Uterus (tissue), 2 donors: Measurements from ENCODE around the gene MBNL1.
"Not testable (repeated sequence)": the region's sequence is repeated elsewhere in the genome, so short reads cannot be mapped to it uniquely, and the experiment has no call there.

Experiments used
- POLR2A ChIP-seq, 2 donors: fragments of 450-650 bp; IDR thresholded peaks; one replicate each; pipeline ENCODE4 v1.6.1; 2016; ENCODE audit warnings: antibody characterized with exemption in 2 of 2, mild to moderate bottlenecking in 1 of 2, moderate library complexity in 1 of 2
- TF ChIP-seq, protein P1 (sequence below), 4 experiments: fragments of 200-600 bp in 2 of 4; fragments of 450-650 bp in 2 of 4; sonication (generic) in 2 of 4; IDR thresholded peaks; one replicate each; pipeline ENCODE4 v1.5.1; 2016 to 2019; ENCODE audit warnings: antibody characterized with exemption in 4 of 4, mild to moderate bottlenecking in 2 of 4, moderate library complexity in 1 of 4

DNA sequence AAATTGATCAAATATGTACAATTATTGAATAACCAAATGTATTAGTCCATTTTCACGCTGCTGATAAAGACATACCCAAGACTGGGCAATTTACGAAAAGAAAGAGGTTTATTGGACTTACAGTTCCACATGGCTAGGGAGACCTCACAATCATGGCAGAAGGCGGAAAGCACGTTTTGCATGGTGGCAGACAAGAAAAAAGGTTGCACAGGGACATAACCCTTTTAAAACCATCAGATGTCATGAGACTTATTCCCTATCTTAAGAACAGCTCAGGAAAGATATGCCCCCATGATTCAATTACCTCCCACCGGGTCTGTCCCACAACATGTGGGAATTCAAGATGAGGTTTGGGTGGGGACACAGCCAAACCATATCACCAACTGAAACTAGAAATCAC is 171.5 kb downstream of the MBNL1 start:
- TF ChIP-seq, protein P1, sequence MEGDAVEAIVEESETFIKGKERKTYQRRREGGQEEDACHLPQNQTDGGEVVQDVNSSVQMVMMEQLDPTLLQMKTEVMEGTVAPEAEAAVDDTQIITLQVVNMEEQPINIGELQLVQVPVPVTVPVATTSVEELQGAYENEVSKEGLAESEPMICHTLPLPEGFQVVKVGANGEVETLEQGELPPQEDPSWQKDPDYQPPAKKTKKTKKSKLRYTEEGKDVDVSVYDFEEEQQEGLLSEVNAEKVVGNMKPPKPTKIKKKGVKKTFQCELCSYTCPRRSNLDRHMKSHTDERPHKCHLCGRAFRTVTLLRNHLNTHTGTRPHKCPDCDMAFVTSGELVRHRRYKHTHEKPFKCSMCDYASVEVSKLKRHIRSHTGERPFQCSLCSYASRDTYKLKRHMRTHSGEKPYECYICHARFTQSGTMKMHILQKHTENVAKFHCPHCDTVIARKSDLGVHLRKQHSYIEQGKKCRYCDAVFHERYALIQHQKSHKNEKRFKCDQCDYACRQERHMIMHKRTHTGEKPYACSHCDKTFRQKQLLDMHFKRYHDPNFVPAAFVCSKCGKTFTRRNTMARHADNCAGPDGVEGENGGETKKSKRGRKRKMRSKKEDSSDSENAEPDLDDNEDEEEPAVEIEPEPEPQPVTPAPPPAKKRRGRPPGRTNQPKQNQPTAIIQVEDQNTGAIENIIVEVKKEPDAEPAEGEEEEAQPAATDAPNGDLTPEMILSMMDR (IDR thresholded peaks at IDR 0.05) = not testable (repeated sequence)
- not testable (repeated sequence) for TF ChIP-seq POLR2A (IDR thresholded peaks at IDR 0.05)
